Peyer's patch (tissue), 4 donors: ENCODE measurements around the gene MMAA.

Experiments
- POLR2A ChIP-seq, 2 donors: fragments of 450-650 bp; IDR thresholded peaks; one replicate each; pipeline ENCODE4 v1.5.1; 2017; ENCODE audit warnings: antibody characterized with exemption in 2 of 2, mild to moderate bottlenecking in 2 of 2, moderate library complexity in 2 of 2
- TF ChIP-seq, protein P1 (sequence below), 6 experiments: fragments of 450-650 bp in 4 of 6; fragments of 200-600 bp in 2 of 6; sonication (generic) in 1 of 6; IDR thresholded peaks; one replicate each; pipeline ENCODE4 v1.5.1; 2017 to 2019; ENCODE audit warnings: antibody characterized with exemption in 6 of 6, mild to moderate bottlenecking in 3 of 6, moderate library complexity in 1 of 6

DNA sequence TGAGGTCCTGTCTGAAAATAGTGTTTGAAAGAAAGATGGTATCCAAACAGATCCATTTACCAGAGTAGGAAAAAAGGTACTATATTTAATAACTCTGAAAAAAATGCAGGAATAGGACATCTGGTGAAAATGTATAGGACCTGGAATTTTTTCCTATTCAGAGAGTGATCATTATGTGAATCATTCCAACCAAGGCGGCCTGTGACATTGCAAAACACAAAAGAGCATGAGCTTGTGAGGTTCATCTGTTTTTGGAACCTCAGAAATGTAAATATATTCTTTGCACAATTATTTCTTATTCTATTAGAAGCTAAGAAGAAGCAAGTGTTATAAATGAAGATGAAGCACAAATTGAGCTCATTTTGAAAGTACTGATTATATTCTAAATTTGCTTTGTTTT, 62.8 kb downstream of the MMAA start:
- TF ChIP-seq, protein P1, sequence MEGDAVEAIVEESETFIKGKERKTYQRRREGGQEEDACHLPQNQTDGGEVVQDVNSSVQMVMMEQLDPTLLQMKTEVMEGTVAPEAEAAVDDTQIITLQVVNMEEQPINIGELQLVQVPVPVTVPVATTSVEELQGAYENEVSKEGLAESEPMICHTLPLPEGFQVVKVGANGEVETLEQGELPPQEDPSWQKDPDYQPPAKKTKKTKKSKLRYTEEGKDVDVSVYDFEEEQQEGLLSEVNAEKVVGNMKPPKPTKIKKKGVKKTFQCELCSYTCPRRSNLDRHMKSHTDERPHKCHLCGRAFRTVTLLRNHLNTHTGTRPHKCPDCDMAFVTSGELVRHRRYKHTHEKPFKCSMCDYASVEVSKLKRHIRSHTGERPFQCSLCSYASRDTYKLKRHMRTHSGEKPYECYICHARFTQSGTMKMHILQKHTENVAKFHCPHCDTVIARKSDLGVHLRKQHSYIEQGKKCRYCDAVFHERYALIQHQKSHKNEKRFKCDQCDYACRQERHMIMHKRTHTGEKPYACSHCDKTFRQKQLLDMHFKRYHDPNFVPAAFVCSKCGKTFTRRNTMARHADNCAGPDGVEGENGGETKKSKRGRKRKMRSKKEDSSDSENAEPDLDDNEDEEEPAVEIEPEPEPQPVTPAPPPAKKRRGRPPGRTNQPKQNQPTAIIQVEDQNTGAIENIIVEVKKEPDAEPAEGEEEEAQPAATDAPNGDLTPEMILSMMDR (IDR thresholded peaks at IDR 0.05), result no peak
- TF ChIP-seq POLR2A (IDR thresholded peaks at IDR 0.05), result no peak
